Endothelial cell of umbilical vein (primary cell): Measurements from ENCODE around the gene MRPL57.

Source experiments
- CTCF ChIP-seq, 2 donors: IDR thresholded peaks; 1 replicate in 1 of 2; 2 replicates in 1 of 2; pipeline ENCODE4 v1.5.1; 2011; ENCODE audit warnings: low read length in 2 of 2, mild to moderate bottlenecking in 2 of 2, moderate library complexity in 2 of 2, control low read depth in 1 of 2, inconsistent platforms in 1 of 2, low read depth in 1 of 2; ENCODE audit not compliant: insufficient read depth in 1 of 2; ENCODE audit errors: extremely low read depth in 1 of 2
- EZH2 ChIP-seq: IDR thresholded peaks from 2 replicates; pipeline ENCODE4 v1.6.1; 2012; ENCODE audit warnings: borderline replicate concordance, low read depth, mild to moderate bottlenecking, moderate library complexity, low read length, inconsistent platforms; ENCODE audit not compliant: severe bottlenecking
- MAX ChIP-seq: IDR thresholded peaks from 2 replicates; pipeline ENCODE4 v1.6.1; 2011; ENCODE audit not compliant: insufficient read depth, insufficient read length
- MYC ChIP-seq: IDR thresholded peaks from one replicate; pipeline ENCODE4 v1.6.1; 2011; ENCODE audit warnings: mild to moderate bottlenecking, low read depth, low read length
- POLR2A ChIP-seq: IDR thresholded peaks from 2 replicates; pipeline ENCODE4 v1.6.1; 2012; ENCODE audit warnings: low read depth, mild to moderate bottlenecking, control low read depth, low read length
- POLR2AphosphoS5 ChIP-seq: IDR thresholded peaks from 2 replicates; pipeline ENCODE4 v1.6.1; 2012; ENCODE audit warnings: low read depth, mild to moderate bottlenecking, control low read depth, low read length, moderate library complexity; ENCODE audit not compliant: insufficient read depth

GRCh38 chr13:21227917-21228316 lies 51.5 kb downstream of the MRPL57 start:
- TF ChIP-seq POLR2A (no peak), CTCF (IDR thresholded peaks at IDR 0.05; ENCODE audit: extremely low read depth in 1 of 2, insufficient read depth in 1 of 2, low read depth in 1 of 2, low read length in 2 of 2) (no peak), EZH2 (no peak), MAX (no peak), POLR2AphosphoS5 (no peak), MYC (no peak)
